Islet precursor cell (in vitro differentiated cells): Measurements from ENCODE around the gene KMT2D.

Source experiments
- DNase-seq: peaks from one replicate; pipeline ENCODE4 v3.0.0-alpha.2; 2018

Gene KMT2D, protein sequence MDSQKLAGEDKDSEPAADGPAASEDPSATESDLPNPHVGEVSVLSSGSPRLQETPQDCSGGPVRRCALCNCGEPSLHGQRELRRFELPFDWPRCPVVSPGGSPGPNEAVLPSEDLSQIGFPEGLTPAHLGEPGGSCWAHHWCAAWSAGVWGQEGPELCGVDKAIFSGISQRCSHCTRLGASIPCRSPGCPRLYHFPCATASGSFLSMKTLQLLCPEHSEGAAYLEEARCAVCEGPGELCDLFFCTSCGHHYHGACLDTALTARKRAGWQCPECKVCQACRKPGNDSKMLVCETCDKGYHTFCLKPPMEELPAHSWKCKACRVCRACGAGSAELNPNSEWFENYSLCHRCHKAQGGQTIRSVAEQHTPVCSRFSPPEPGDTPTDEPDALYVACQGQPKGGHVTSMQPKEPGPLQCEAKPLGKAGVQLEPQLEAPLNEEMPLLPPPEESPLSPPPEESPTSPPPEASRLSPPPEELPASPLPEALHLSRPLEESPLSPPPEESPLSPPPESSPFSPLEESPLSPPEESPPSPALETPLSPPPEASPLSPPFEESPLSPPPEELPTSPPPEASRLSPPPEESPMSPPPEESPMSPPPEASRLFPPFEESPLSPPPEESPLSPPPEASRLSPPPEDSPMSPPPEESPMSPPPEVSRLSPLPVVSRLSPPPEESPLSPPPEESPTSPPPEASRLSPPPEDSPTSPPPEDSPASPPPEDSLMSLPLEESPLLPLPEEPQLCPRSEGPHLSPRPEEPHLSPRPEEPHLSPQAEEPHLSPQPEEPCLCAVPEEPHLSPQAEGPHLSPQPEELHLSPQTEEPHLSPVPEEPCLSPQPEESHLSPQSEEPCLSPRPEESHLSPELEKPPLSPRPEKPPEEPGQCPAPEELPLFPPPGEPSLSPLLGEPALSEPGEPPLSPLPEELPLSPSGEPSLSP (N-terminal part only)

DNA sequence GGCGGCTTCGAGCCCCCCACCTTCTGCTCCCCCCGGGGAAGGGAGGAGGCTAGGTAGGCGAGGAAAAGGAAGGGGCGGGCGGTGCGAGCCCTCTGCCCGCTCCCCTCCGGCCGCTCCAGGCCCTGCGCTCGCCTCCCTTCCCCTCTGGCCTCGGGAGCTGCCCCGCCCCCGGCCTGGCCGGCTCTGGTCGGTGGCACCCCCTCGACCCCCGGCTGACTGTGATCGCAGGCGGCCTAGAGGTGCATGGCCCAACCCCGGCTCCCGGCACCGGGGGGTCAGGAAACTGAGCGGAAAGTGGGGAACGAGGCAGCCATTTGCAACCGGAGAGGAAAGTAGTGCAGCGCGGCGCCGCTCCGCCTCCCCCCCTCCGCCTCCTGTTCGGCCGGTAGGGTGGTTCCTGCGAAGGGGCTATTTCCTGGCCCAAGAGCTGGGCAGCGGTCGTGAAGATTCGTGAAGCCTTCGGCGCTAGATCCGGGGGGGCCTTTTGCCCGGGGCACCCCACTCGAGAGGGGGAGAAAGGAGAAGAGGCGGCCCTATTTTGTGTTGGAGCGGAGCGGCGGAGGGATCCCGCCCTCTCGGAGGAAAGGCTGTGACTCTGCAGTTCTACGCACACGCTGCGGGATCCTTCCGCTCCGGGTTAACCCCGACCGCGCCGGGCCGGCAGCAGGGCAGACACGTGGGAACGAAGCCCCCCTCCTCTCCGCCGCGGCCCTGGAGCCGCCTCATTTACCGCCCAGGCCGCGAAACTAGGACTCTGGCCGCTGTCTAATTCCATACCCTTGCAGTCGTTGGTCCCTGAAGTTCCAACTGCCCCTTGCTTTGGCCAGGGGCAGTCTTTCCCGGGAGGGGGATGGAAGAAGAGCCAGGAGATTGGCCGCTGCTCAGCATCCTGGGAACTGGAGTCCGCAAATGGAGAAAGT is at the start of gene KMT2D:
Gene KMT2D, minus strand, starts transcription at position 558 of the 920 bp plus-strand sequence. CDS start 5,470 bp downstream, outside the sequence.
- DNase-seq = peak; percentile 97

DNA sequence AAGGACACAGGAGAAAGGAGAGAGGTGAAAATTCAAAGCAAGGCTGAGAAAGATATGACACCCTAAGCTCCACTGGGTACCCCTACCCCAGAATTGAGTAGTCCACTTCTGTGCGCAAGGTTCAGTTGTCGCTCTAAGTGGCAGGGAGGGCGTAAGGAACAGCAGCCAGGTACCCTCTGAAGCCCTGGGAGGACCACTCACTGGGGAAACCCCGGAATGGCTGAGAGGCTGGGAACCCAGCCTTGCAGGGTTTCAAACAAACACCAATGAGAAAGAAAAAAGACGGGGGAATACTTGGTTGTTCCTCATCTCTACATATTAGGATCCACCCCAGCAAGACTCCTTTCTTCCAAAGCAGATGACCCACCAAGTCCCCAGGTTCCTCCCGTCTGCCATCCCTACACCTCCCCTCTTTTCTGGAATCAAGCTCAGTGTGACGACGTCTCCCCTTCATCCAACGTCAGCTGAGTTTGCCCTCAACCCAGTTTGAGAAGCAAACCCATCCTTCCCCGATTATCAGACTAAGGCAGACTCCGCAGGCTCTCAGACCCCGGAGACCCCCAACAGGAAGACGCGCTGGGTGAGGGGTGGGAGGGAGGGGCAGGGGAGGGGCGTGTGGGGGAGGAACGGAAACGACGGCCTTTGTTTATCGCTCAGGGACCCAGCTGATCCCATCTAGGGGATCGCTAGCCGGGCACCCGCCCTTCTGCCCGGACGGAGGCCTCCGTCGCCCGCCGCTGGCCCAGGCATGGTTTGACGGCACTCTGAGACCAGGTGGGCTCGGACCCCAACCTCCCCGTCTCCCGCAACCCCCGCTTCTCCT is 49.3 kb upstream of the KMT2D start:
- DNase-seq = peak; percentile 70

- DNase-seq = peak; percentile 65
These were observed 48.4 kb upstream of the KMT2D start for GRCh38 chr12:49108958-49109404.

DNA sequence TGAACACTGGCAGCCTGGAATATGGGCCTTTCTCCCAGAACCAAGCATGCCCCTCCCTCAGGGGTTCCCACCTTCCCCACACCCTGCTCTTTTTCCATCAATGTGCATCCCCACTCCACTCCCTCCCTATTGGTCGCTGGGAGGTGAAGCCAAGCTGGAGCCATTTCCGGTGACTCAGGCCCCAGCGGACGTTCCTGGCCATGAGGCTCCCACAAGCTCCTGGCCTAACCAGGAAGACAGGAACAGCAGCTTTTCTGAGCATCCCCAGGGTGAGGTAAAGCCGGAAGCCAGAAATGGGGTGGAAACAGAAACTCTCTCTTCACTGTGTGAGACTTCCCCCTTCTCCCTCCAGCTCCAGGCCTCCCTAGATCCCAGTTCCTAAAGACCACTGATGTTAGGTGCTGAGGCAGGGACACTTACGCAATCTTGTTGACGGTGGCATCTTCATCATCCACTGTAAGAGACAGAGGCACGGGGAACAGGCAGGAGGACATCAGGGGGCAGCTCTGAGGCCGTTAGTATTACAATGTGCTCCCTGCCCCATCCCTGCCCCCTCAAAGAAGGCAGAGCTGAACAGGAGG is 45.0 kb upstream of the KMT2D start:
- peak; percentile 79 for DNase-seq

GRCh38 chr12:49104822-49105221 is 44.2 kb upstream of the KMT2D start:
- no peak for DNase-seq

DNA sequence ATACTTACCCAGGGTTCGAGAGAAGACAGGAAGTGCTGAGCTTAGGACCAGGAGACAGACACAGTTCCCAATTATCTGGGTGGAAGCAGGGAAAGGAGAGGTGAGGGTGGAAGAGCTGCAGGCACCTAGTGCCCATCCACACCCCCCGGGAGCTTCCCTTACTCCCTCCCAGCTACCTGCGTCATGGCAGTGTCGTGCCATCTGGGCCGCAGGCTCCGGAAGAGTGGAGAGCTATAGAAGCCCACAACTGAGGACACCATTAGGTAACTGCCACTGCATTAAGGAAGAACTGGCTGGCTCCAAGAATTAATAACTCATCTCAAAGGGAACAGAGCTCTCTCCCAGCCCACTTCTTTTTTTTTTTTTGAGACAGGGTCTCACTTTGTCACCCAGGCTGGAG is 39.8 kb upstream of the KMT2D start:
- no peak for DNase-seq

- DNase-seq = no peak
These were observed 38.1 kb upstream of the KMT2D start for GRCh38 chr12:49098703-49099102.

- DNase-seq = peak; percentile 90
These were observed 37.4 kb upstream of the KMT2D start for GRCh38 chr12:49098035-49098451.

GRCh38 chr12:49097381-49097780 is 36.8 kb upstream of the KMT2D start:
- no peak for DNase-seq

DNA sequence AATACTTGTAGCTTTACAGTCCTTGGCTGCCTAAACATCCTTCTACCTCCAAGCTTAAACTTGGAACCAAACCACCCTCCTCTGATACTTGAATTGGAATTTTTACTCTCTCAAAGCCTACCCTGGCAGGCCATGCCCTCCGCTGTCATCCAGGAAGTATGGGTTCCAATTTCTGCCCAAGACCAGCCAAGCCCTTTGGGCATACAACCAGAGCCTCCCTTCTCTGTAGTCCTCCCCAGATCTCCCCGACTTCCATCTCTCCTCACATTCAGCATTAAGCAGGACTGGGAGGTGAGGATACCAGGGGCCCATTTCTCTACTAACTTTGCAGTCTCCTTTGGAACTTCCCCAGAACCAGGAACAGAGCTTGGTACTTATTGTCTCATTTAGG is 34.4 kb upstream of the KMT2D start:
- DNase-seq = no peak

GRCh38 chr12:49094160-49094974 is 33.8 kb upstream of the KMT2D start, which contains the start of gene DHH:
TSS of gene DHH (minus strand) at chr12:49094801. CDS start at chr12:49094512, 289 bp downstream.
- peak; percentile 80 for DNase-seq

DNA sequence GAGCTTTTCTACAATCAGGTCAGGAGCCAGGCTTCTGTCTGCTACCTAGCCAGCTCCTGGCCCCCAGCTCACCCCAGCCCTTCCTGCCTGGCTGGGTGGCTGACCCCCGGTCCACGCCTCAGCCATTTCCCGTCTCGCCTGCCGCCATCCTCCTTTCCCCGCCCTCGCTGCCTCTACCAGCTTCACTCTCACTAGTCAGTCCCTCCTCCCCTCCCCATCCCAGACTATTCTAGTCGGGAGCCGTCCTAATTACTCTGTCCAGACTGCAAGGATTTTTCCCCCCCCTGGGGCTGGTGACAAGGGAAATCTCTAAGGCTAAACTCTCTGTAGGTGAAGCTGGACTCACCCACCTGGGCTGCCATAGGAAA is 33.2 kb upstream of the KMT2D start:
- peak; percentile 79 for DNase-seq

- no peak for DNase-seq
These were observed 32.3 kb upstream of the KMT2D start for GRCh38 chr12:49092816-49093406.

DNA sequence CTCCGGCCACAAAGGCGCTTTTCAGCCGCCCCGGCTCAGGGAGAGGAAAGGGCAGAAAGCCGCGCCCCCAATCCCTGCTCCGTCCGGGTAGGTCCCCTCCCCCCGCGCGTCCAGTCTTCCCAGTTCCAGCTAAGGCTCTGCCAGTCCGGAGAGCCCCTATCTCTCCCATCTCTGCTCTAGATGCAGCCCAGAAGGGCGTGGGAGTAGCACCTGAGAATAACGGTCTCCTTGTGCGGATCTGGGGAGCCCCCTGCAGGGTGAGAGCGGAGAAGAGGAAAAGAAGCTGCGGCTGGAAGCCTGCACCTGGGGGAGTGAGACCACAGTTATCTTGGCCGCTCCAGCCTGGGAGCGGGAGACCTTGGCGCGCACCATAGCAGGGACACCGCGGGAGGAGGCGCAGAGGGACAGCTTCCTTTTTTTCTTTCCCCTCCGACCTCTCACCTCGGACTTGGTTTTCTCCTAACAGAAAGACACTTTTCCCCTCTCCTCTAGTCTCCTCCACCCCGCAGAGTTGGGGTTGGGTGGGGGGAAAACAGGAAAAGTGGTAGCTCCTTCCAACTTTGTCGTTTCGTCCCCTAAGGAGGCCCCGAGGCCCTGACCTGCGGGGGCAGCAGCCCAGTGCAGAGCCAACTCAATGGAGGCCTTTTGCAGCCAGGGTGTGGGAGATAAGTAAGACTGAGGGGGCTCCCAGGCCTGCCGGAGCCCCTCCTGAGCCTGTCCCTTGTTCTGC is 31.7 kb upstream of the KMT2D start:
- DNase-seq = peak; percentile 94

- no peak for DNase-seq
These were observed 31.2 kb upstream of the KMT2D start for GRCh38 chr12:49091836-49092085.

DNA sequence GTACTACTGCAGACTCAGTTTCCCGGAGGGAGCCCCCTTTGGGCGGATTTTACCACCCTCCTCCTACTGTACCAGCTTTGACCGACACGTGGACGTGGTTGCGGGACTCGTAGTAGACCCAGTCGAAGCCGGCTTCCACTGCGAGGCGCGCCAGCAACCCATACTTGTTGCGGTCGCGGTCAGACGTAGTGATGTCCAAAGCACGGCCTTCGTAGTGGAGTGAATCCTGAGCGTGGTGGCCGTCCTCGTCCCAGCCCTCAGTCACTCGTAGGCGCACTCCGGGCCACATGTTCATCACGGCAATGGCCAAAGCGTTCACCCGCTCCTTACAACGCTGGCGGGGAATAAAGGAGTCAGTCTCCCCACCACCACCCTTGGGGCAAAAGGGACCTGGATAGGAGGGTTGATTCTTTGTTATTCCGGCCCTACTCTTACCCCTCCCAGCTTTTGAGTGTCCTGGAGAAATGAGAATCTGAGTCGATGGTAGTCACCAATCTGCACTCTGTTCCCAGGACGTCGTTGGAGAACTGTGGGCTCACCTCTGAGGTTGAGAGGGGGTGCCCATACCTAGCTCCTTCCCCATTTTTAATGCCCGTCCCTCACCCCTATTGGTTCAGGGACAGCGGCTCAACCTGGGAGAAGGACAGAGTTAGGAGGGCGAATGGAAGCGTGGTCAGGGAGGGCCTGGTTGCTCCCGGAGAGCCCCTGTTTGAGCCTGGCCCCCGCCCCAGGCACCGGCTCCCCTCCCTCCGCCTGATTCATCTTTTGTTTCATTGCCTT is 30.7 kb upstream of the KMT2D start:
- no peak for DNase-seq

- DNase-seq = peak; percentile 74
These were observed 29.5 kb upstream of the KMT2D start for GRCh38 chr12:49089821-49090773.
